Measurements from ENCODE around the gene FGD5. TPM values are rescaled to one million over a fixed set of nuclear protein-coding genes. Genes with fewer than 3 reads are reported as not detected.

FGD5 gene
- total RNA-seq, 3 donors from 2014 or later (not counting 1 experiment from before 2014, with no cell fraction given): not detected

DNA sequence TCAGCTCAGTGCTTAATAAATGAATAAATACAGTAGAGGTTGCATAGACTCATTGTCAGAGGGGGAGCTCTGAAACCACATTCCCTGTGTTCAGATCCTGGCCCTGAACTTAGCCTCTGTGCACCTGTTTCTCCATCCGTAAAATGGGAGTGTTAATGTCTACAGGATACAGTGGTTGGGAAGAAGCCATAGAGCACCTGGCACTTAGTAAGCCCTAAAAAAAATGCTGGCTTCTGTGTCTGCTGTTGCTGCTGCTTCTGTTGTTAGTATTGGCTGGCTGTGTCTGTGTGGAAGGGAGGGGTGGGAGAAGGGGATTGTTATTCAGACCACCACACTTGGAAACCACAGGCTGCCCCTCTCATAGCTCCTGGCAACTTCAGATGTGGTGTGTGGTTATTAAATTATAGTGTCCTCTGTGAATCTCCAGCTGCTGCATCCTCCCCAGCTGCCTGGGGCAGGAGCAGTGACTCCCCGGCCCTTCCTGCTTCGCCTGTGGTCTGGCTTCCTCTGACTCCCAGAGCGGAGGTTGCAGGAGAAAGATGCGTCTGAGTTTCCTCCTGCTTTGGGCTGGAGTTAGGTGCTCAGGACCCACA, 31.0 kb downstream of the FGD5 start:
- DNase-seq (no peak), ATAC-seq (no peak)
- Histone ChIP-seq H3K4me3 (ENCODE audit: low read length) (no peak overlapping the region), H3K4me1 (ENCODE audit: control insufficient read depth, insufficient read depth, low read length) (peaks cover 4% of the 10 kb centered on the region), H3K9me3 (ENCODE audit: control insufficient read depth, insufficient read depth, low read length) (no peaks in the 10 kb centered on the region), H3K36me3 (ENCODE audit: control insufficient read depth, insufficient read depth, low read length) (no peaks in the 10 kb centered on the region), H3K27me3 (ENCODE audit: control insufficient read depth, insufficient read depth, low read length) (no peaks in the 10 kb centered on the region), H3K27ac (ENCODE audit: low read length) (no peak overlapping the region)
- H3K9me3 Mint-ChIP-seq: no peaks in the 10 kb centered on the region
- no peaks in the 10 kb centered on the region for H3K36me3 Mint-ChIP-seq
- no peak overlapping the region for H3K4me3 Mint-ChIP-seq
- intact Hi-C loops (cut with micrococcal nuclease): no loop called here
- H3K27ac Mint-ChIP-seq: no peak overlapping the region
- H3K27me3 Mint-ChIP-seq (ENCODE audit: low read depth in 2 of 2): peaks cover 4 to 10% of the 10 kb centered on the region in 2 donors
- 24% methylated on average over 5 of the region's 5 CpGs for WGBS (ENCODE audit: insufficient coverage)
- TF ChIP-seq, protein P1, sequence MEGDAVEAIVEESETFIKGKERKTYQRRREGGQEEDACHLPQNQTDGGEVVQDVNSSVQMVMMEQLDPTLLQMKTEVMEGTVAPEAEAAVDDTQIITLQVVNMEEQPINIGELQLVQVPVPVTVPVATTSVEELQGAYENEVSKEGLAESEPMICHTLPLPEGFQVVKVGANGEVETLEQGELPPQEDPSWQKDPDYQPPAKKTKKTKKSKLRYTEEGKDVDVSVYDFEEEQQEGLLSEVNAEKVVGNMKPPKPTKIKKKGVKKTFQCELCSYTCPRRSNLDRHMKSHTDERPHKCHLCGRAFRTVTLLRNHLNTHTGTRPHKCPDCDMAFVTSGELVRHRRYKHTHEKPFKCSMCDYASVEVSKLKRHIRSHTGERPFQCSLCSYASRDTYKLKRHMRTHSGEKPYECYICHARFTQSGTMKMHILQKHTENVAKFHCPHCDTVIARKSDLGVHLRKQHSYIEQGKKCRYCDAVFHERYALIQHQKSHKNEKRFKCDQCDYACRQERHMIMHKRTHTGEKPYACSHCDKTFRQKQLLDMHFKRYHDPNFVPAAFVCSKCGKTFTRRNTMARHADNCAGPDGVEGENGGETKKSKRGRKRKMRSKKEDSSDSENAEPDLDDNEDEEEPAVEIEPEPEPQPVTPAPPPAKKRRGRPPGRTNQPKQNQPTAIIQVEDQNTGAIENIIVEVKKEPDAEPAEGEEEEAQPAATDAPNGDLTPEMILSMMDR (IDR thresholded peaks at IDR 0.05): no peak
- H3K4me1 Mint-ChIP-seq: peaks cover 0 to 7% of the 10 kb centered on the region in 2 donors

DNA sequence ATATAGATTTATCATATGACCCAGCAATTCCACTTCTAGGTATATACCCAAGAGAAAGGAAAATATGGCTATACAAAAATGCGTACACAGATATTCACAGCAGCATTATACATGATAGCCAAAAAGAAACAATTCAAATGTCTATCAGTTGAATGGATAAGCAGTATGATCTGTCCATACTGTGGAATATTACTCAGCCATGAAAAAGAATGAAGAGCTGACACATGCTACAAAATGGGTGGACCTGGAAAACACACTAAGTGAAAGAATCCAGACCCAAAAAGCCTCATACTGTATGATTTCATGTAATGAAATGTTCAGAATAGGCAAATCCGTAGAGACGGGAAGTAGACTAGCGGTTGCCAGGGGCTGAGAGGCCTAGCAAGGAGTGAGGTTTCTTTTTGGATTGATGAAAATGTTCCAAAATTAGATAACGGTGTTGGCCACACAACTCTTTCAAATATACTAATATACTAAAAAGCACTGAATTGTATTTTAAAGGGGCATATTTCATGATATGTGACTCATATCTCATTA, 33.4 kb downstream of the FGD5 start:
- intact Hi-C loops (cut with micrococcal nuclease): no loop called here
- H3K4me3 Mint-ChIP-seq: no peak overlapping the region
- H3K36me3 Mint-ChIP-seq: no peaks in the 10 kb centered on the region

DNA sequence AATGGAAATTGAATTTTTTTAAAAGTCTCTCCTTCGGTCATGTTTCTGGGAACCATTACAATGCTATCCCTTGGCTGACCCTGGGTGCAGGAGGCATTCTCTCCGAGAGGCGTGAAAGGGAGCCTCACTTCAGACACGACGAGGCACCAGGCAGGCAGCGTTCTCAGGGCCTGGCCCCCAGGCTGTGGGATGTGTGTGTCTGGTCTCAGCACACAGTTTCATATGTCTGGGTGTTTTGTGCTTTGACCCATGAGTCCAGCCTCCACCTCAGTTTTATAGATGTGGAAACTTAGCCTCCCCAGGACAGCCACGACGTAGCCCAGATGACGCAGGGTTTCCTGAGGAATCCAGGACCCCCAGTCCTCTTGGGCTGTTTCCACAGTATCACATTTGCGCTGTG, 34.0 kb downstream of the FGD5 start:
- ATAC-seq (no peak), DNase-seq (no peak)
- no peaks in the 10 kb centered on the region for H3K36me3 ChIP-seq (ENCODE audit: control insufficient read depth, insufficient read depth, low read length)
- H3K4me1 ChIP-seq (ENCODE audit: control insufficient read depth, insufficient read depth, low read length): peaks cover 3% of the 10 kb centered on the region
- no peak overlapping the region for H3K27ac ChIP-seq (ENCODE audit: low read length)
- intact Hi-C loops (cut with micrococcal nuclease): no loop called here
- H3K9me3 ChIP-seq (ENCODE audit: control insufficient read depth, insufficient read depth, low read length): no peaks in the 10 kb centered on the region
- peaks cover 0 to 5% of the 10 kb centered on the region in 2 donors for H3K4me1 Mint-ChIP-seq
- no peak overlapping the region for H3K4me3 Mint-ChIP-seq
- H3K36me3 Mint-ChIP-seq: no peaks in the 10 kb centered on the region
- H3K4me3 ChIP-seq (ENCODE audit: low read length): no peak overlapping the region
- no peak overlapping the region for H3K27ac Mint-ChIP-seq
- no peaks in the 10 kb centered on the region for H3K27me3 ChIP-seq (ENCODE audit: control insufficient read depth, insufficient read depth, low read length)
- 91% methylated on average over 9 of the region's 10 CpGs for WGBS (ENCODE audit: insufficient coverage)
- H3K9me3 Mint-ChIP-seq: no peaks in the 10 kb centered on the region
- H3K27me3 Mint-ChIP-seq (ENCODE audit: low read depth in 2 of 2): peaks cover 8 to 40% of the 10 kb centered on the region in 2 donors
- TF ChIP-seq, protein P1 (IDR thresholded peaks at IDR 0.05): no peak

More for the DNA sequence above, 33.4 kb downstream of the FGD5 start:
- whole genome bisulfite sequencing (ENCODE audit: insufficient coverage): 88% methylated on average over 3 of the region's 5 CpGs
- Mint-ChIP-seq H3K4me1 (peaks cover 0 to 7% of the 10 kb centered on the region in 2 donors), H3K27me3 (ENCODE audit: low read depth in 2 of 2) (peaks cover 8 to 34% of the 10 kb centered on the region in 2 donors), H3K27ac (no peak overlapping the region), H3K9me3 (no peaks in the 10 kb centered on the region)
- Histone ChIP-seq H3K27me3 (ENCODE audit: control insufficient read depth, insufficient read depth, low read length) (no peaks in the 10 kb centered on the region), H3K4me1 (ENCODE audit: control insufficient read depth, insufficient read depth, low read length) (peaks cover 4% of the 10 kb centered on the region), H3K9me3 (ENCODE audit: control insufficient read depth, insufficient read depth, low read length) (no peaks in the 10 kb centered on the region), H3K4me3 (ENCODE audit: low read length) (no peak overlapping the region), H3K36me3 (ENCODE audit: control insufficient read depth, insufficient read depth, low read length) (no peaks in the 10 kb centered on the region), H3K27ac (ENCODE audit: low read length) (no peak overlapping the region)
- TF ChIP-seq, protein P1 (IDR thresholded peaks at IDR 0.05): no peak
- ATAC-seq (no peak), DNase-seq (no peak)

Data from natural killer cell (primary cell).